Activated CD4-positive, alpha-beta T cell treated with anti-CD3 and anti-CD28 coated beads, Interleukin-2, amount 50 U/mL, for 16 hours (primary cell): ENCODE results near the gene ADARB2.
"Not testable (repeated sequence)": the region's sequence is repeated elsewhere in the genome, so short reads cannot be mapped to it uniquely, and the experiment has no call there.

ENCODE experiments used
- DNase-seq: peaks from one replicate; pipeline ENCODE4 v3.0.0-alpha.2; 2020

ADARB2 gene

GRCh38 chr10:1634239-1634638 is 103.1 kb downstream of the ADARB2 start:
- no peak for DNase-seq

- DNase-seq = no peak
Observed at GRCh38 chr10:1633783-1634182, 103.5 kb downstream of the ADARB2 start.

DNA sequence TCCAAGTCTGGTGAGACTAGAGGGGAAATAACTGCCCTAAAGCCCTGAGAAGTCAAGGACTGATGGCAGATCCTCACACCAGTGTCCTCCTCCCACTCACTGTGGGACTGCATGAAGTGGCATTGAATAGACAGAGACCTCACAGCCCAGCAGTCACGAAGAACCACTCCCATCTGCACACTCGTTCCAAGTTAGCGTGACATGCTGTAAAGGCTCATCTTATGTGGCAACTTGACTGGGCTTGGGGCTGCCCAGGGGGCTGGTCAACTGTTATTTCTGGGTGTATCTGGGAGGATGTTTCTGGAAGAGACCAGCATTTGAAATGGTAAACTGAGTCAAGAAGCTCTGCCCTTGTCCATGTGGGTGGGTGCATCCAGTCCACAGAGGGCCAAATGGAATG is 104.7 kb downstream of the ADARB2 start:
- DNase-seq = no peak

- DNase-seq = no peak
Observed at GRCh38 chr10:1632141-1632540, 105.2 kb downstream of the ADARB2 start.

DNA sequence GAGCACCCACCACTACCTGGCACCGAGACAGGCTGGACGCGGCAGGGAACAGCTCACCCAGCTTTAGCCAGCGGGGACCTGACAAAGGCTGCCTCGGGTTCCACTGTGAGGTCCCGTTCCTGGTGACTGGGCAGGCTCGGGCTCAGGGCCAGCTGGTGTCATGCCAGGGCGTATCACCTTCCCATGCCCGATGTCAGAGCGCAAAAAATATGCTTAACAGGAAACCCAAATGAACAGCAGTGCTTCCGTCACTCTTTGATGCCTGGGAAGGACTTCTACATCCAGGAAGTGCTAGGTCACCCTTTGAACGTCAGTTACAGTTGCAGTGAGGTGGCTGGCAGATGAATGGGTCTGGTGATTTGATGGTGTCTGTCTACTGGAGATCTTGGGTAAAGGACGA is 106.0 kb downstream of the ADARB2 start:
- DNase-seq = no peak

GRCh38 chr10:1630304-1630703 is 107.0 kb downstream of the ADARB2 start:
- no peak for DNase-seq

DNA sequence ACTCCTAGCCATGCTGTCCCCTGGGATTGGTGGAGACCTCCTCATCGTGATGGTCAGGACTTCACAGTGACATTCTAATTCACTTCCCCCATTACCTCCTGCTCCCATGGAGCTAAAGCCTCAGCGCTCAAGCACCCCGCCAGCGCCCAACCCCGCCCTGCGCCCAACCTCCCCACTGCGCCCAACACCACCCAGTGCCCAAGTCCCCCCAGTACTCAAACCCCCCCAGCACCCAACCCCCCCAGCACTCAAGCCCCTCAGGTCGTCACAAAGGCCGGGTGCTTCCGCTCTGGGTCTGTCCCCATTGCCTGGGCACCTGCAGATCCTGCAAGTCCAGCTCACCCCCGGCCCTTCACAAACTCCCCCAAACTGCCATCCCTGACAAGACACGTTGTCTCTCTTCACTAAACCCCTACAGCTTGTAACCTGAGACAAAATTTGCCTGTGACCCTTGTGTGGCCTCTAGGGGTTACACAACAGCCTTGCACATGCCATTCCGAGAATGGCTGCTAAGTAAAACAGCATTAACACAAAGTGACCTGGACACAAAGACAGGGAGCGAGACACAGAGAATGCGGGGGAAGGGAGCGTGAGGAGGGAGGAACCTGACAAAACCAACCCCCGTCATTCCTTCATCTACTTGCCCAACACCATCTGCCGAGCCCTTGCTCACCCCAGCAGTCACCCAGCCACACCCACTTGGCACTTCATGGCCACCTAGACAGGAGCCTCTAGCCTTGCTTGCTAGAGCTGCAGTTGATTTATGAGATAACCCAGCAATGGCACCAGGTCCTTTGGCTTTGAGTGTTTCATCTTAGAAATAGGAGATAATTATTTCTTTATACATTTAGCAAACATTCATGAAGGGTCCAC is 107.8 kb downstream of the ADARB2 start:
- DNase-seq = no peak

- DNase-seq = no peak
Observed at GRCh38 chr10:1628757-1629156, 108.6 kb downstream of the ADARB2 start.

DNA sequence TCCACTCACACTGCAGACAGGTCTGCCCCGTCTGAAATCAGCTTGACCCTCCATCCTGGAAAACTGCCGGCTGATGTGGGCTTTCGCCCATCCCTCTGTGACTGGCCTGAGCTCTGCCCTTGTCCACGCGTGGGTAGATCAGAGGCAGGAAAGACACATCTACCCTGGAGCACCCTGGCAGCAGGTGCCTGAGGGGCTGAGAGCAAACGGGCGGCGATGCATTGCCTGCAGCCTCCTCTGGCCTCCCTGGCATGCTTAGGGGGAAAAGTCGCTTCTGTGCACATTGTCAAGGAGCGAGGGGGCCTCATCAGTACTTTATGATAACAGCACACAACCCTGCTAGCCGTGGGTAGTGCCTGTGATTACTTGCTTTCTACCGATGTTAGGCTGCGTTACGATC is 109.4 kb downstream of the ADARB2 start:
- DNase-seq = no peak

DNA sequence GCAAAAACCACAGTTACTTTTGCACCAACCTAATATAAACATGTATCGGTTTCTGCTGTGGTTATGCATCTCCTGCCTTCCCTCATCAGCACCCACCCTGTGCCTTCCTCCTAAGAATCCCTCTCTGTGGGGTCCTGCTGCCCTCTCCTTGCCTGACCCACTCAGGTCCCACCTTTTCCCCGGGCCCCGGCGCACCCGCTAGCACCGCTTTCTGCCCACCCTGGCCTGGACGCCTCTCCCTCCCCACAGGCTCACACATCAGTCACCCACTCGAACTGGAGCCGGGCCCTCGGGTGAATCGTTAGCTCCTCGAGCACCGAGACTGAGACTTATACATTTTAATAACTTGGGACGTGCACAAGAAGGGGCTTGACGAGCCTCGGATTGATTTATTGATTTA is 110.5 kb downstream of the ADARB2 start:
- DNase-seq = no peak

DNA sequence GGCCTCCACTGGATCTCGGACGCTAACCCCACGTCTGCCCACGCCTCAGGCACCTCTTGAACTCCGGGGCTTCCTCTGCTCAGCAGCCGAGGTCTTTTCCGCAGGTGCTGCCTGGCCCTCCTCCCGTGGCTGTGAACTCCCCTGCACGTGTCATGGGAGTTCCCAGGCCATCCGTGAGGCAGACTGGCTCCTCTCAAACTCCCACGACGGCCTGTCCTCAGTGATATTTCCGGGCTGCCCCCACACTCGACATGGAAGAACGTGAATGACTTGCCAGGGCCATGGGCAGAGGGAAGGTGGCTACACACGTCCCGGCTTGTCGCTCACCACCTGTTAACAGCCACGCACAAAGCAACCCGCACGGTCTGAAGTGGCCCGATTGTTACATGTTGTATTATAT is 110.9 kb downstream of the ADARB2 start:
- DNase-seq = no peak

DNA sequence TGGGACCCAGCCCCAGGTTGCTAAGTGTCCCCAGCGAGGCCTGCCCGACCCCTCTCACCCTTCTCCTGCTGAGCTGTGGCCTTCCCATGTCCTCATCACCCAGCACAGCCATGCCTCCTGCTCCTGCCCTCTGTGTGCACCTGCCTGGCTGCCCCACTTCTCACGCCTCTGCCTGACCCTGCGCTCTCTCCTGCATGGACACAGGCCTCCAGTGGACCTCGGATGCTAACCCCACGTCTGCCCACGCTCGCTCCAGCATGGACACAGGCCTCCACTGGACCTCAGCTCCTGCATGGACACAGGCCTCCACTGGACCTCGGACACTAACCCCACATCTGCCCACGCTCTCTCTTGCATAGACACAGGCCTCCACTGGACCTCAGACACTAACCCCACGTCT is 111.6 kb downstream of the ADARB2 start:
- no peak for DNase-seq

DNA sequence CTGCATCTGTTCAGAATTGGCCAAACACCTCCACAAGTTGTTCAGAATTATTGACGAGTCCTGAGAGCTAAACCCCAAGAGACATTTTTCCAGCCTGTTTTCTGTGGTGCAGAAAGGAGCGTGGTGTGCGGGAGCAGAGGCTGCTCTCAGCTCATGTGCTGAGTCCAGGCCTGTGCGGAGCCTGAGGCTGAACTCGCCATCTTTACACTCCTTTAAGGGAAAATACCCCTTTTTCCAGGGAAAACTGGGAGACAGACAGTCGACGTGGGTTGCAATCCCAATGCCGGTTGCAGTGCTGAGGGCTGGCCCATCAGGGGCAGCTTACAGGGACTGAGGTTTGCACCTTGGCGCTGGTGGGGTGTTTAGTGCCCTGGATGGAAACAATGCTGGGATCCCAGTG is 112.2 kb downstream of the ADARB2 start:
- DNase-seq = no peak

GRCh38 chr10:1624240-1624639 is 113.1 kb downstream of the ADARB2 start:
- DNase-seq = no peak

GRCh38 chr10:1620803-1621202 is 116.5 kb downstream of the ADARB2 start:
- no peak for DNase-seq

- not testable (repeated sequence) for DNase-seq
Observed at GRCh38 chr10:1617376-1618317, 119.7 kb downstream of the ADARB2 start.

DNA sequence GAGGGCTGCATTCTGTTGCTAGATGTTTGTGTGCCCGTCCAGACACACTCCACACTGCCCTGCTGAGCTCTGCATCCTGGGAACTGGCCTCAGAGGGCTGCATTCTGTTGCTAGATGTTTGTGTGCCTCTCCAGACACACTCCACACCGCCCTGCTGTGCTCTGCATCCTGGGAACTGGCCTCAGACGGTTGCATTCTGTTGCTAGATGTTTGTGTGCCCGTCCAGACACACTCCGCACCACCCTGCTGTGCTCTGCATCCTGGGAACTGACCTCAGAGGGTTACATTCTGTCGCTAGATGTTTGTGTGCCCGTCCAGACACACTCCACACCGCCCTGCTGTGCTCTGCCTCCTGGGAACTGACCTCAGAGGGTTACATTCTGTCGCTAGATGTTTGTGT is 120.6 kb downstream of the ADARB2 start:
- not testable (repeated sequence) for DNase-seq

GRCh38 chr10:1615186-1615954 is 122.0 kb downstream of the ADARB2 start:
- no peak for DNase-seq

GRCh38 chr10:1613511-1613910 is 123.8 kb downstream of the ADARB2 start:
- no peak for DNase-seq

- DNase-seq = no peak
Observed at GRCh38 chr10:1612908-1613307, 124.4 kb downstream of the ADARB2 start.

- no peak for DNase-seq
Observed at GRCh38 chr10:1611936-1612550, 125.3 kb downstream of the ADARB2 start.

DNA sequence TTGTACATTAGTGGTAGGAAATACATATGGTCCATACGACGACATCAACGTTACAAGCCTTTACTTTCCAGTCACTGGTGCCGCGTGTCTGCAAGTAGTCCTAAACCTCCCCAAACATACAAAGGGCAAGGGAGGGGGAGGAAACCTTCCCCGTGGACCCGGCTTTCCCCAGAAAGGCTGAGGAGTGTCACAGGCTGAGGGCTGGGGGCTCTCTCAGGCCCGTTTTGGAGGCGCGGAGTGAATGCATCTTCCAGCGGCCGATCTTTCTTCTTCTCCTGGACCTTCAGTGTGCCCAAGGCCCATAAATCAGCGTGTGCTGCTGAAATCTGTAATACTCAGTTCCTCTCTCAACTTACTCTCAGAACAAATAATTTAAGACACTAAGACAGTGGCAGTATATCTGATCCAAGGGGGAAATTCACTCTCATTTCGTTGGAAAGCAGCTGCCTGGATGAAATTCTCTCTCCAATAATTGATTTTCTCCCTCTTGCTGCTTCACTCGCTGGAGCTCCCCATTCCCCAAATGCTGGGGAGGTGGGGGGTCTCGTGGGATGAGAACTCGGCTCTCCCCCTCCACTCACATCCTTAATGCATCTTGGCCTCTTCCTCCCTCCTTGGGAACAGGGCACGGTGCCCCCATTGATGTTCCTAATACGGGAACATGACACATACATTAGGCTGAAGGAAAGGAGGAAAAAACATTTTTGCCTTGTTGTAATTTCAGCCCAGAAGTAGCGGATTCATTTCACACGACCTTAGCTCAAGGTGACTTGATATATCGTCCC is 126.1 kb downstream of the ADARB2 start:
- DNase-seq = no peak
